HCT116 (cell line): ENCODE measurements around the gene SLC16A12.

Source experiments
- CTCF ChIP-seq, 3 experiments: fragments of 200-600 bp in 1 of 3; sonication (generic) in 1 of 3; IDR thresholded peaks in 2 of 3; conservative IDR thresholded peaks in 1 of 3; 2 replicates each; pipeline ENCODE4 v1.5.1; 2012 to 2017; ENCODE audit warnings: low read depth in 2 of 3, low read length in 2 of 3, antibody characterized with exemption in 1 of 3, borderline replicate concordance in 1 of 3, control low read depth in 1 of 3, mild to moderate bottlenecking in 1 of 3, mixed read lengths in 1 of 3, mixed run types in 1 of 3, moderate library complexity in 1 of 3; ENCODE audit not compliant: insufficient read depth in 1 of 3
- EGR1 ChIP-seq: IDR thresholded peaks from 2 replicates; pipeline ENCODE4 v1.6.1; 2012; ENCODE audit warnings: low read depth
- EZH2 ChIP-seq: fragments of 200-600 bp; sonication (generic); IDR thresholded peaks from 2 replicates; pipeline ENCODE4 v1.6.1; 2017; ENCODE audit warnings: antibody characterized with exemption, mixed run types
- FOSL1 ChIP-seq: IDR thresholded peaks from 2 replicates; pipeline ENCODE4 v1.6.1; 2012; ENCODE audit warnings: low read depth
- JUND ChIP-seq: IDR thresholded peaks from 2 replicates; pipeline ENCODE4 v1.6.1; 2012
- MAX ChIP-seq: IDR thresholded peaks from 2 replicates; pipeline ENCODE4 v1.6.1; 2012
- POLR2A ChIP-seq: IDR thresholded peaks from 2 replicates; pipeline ENCODE4 v1.7.0; 2011; ENCODE audit warnings: borderline replicate concordance; ENCODE audit not compliant: insufficient read depth, insufficient read length; ENCODE audit errors: extremely low read depth
- POLR2AphosphoS5 ChIP-seq: IDR thresholded peaks from 2 replicates; pipeline ENCODE4 v1.6.1; 2011; ENCODE audit warnings: mild to moderate bottlenecking, low read depth, low read length, moderate library complexity
- RAD21 ChIP-seq: IDR thresholded peaks from 2 replicates; pipeline ENCODE4 v1.6.1; 2012; ENCODE audit warnings: low read depth, mild to moderate bottlenecking
- SIN3A ChIP-seq: IDR thresholded peaks from 2 replicates; pipeline ENCODE4 v1.6.1; 2012; ENCODE audit warnings: low read depth
- SP1 ChIP-seq: IDR thresholded peaks from 2 replicates; pipeline ENCODE4 v1.6.1; 2012; ENCODE audit warnings: low read depth
- TCF7L2 ChIP-seq: IDR thresholded peaks from 2 replicates; pipeline ENCODE4 v1.7.0; 2011; ENCODE audit warnings: borderline replicate concordance, inconsistent platforms; ENCODE audit not compliant: insufficient read depth, insufficient read length; ENCODE audit errors: extremely low read depth
- YY1 ChIP-seq: IDR thresholded peaks from 2 replicates; pipeline ENCODE4 v1.6.1; 2011; ENCODE audit warnings: low read length, low read depth, moderate library complexity, mild to moderate bottlenecking; ENCODE audit not compliant: insufficient replicate concordance; ENCODE audit errors: extremely low read depth
- ZFX ChIP-seq: fragments of 450-650 bp; IDR thresholded peaks from 2 replicates; pipeline ENCODE4 v1.6.1; 2017

- TF ChIP-seq CTCF (IDR thresholded peaks at IDR 0.05 in 2 of 3, conservative IDR thresholded peaks at IDR 0.05 in 1 of 3; ENCODE audit: borderline replicate concordance in 1 of 3, insufficient read depth in 1 of 3, low read depth in 2 of 3, low read length in 2 of 3) (no peak), MAX (no peak), RAD21 (no peak), EGR1 (no peak), SIN3A (no peak), JUND (no peak), POLR2AphosphoS5 (no peak), POLR2A (no peak), FOSL1 (no peak), YY1 (no peak), EZH2 (no peak), SP1 (no peak), ZFX (no peak), TCF7L2 (no peak)
These were observed 146.6 kb downstream of the SLC16A12 start for GRCh38 chr10:89388806-89389205.
